ELR (cell line): ENCODE measurements around the gene C13orf46.

ENCODE experiments used
- DNase-seq: peaks from one replicate; pipeline ENCODE4 v3.0.0-alpha.2; 2015; ENCODE audit warnings: low read depth

C13orf46 gene

DNA sequence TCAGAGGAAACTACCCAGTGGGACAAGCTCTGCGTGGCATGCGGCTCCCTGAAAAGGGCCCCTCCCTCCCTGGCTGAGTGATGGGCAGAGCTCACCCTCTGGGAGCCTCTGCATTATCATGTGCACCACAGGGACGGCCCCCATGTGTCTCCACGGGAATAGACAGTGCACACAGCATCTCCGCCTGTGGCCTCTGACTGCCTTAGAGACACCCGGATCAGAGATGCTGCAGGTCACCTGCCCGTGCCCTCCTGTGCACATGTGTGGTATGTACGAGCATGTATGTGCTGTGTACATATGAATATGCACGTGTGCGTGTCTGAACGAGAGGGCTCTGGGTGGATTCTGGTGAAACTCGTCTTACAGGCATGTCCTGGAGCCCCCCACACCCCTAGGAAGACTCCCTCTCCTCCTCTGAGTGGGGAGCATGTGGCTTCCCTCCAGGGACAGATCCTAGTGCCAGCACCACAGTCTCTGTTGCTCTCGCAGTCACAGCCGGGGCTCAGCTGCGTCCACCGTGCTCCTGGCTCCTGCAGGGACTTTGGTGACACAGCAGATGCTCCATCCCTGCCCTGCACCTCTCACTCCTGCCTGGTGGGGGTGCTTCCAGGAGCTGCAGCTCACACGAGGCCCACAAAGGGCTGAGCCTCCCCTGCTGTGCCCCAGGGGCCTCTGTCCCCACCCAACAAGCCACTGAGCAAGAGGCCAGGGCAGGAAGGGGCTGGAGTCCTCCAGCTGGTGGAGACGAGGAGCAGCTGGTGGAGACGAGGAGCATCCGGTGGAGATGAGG, 19.6 kb downstream of the C13orf46 start:
- DNase-seq: no peak

- DNase-seq: no peak
These were observed 20.3 kb downstream of the C13orf46 start for GRCh38 chr13:113953561-113953960.

DNA sequence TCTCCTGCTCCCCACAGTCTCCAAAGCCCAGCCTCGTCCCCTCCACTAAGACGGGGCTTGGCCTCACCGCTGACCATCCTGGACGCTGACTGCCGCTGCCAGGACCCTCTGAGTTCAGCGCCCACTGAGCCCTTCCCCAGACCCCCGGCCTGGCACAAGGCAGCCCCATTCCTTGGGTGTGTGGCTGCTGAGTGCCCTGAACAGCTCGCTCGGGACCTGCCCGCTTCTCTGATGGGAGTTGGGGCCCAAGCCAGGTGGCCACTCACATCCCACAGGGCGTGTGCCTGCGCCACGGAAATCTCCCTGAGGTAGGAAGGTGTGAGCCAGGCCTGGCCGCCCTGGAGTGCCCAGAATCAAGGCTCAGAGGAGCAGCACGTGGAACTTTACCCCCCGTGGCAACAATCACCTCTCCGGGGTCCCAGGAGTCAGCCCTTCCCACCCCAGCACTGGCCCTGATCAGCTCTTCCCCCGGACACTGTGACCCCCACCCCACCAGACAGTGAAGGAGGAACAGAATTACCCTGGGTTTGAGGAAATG, 20.8 kb downstream of the C13orf46 start:
- DNase-seq: no peak

DNA sequence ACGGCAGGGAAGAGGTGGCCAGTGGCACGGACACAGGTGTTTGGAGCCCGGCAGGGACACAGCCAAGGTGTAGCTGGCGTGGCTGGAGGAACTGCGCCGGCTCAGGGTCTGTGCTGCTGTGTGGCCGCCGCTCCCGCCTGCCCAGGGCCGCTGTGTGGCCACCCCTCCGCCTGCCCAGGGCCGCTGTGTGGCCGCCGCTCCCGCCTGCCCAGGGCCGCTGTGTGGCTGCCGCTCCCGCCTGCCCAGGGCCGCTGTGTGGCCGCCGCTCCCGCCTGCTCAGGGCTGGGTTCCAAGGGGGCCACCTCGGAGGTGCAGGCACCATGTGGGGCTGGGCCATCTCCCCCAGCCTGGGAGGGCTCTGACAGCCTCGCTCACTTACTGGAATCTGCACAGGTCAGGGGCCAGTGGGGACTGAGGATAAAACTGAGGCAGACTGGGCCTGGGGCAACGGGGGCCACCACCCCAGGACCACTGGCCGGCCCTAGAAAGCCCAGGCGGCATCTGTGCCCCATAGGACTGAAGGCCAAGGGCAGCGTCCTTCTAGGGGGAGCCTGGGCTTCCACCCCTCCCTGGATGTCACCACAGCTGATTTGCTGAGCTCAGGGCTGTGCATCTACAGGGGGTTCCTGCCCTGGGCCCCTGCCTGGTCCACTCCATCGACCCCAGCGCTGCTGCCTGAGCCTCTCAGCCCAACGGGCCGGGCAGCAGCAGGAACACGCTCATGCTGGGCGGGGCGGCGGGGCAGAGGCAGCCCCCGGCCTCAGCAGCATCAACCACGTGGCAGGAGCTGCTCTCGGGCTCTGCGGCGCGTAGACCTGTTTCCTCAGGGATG, 21.5 kb downstream of the C13orf46 start:
- no peak for DNase-seq

DNA sequence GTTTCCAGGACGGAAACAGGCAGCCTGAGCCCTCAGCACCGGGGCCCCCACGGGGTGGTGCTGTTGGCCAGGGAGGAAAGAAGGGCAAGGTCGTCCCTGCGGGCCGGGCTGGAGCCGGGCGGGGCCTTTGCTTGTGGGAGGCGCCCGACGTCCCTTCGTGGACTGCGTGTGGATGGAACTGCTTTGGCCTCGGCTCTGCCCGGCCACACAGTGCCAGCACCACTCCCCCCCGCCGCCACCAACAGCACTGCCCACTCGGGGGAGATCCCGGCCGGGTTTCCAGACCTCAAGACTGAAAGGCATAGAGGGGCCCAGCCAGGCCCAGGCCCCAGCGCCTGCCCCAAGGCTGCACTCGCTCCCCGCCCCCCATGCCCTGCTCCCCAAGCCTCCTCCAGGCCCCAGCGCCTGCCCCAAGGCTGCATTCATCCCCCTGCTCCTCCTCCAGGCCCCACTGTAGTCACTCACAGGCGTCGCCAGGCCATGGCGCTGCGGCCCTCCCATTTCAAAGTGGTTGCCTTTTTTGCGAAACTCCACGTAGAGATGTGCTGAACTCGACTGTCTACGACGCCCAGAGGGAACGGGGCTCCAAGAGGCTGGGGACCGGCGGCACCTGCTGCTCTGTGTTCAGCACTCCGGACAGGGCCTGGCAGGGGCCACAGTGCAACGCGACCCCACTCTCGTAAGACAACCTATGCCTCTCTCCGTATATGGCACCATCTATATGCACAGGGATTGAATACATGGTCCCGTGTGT, 22.5 kb downstream of the C13orf46 start:
- DNase-seq: peak; percentile 74

DNA sequence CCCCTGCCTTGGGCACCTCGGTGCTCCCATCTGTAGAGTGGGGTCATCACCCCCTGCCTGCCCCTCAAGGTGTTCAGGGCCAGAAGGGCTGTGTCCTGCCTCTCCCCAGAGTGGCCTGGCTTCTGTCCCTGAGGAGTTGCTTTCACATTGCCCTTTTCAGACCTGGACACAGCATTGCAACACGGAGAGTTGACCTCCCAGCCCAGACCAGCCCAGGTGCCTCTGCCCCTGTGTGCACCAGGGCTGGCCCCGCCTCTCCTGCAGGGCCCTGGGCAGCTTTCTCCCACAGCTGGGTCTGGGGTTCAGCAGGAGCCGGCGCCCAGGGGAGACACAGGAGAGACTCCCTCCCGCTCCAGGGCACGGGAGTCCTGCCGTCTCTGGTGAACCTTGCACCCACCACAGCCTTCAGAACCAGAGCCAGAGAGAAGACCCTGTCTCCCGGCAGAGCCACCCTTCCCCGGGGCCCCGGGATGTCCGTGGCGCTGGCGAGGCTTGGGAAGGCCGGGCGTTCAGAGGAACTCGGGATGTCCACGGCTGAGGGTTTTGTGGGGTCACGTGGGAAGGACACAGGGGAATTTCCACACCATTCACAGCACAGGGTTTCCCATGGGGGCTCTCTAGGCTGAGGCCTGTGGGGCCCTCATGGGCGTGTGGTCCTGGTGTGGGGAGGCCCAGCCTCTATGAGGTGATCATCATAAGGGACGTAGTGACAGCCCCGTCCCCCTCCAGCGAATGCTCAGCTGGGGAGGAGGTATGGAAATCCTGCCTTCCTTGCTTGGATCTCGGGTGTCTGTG, 23.2 kb downstream of the C13orf46 start:
- no peak for DNase-seq

- no peak for DNase-seq
These were observed 24.3 kb downstream of the C13orf46 start for GRCh38 chr13:113949546-113949945.

DNA sequence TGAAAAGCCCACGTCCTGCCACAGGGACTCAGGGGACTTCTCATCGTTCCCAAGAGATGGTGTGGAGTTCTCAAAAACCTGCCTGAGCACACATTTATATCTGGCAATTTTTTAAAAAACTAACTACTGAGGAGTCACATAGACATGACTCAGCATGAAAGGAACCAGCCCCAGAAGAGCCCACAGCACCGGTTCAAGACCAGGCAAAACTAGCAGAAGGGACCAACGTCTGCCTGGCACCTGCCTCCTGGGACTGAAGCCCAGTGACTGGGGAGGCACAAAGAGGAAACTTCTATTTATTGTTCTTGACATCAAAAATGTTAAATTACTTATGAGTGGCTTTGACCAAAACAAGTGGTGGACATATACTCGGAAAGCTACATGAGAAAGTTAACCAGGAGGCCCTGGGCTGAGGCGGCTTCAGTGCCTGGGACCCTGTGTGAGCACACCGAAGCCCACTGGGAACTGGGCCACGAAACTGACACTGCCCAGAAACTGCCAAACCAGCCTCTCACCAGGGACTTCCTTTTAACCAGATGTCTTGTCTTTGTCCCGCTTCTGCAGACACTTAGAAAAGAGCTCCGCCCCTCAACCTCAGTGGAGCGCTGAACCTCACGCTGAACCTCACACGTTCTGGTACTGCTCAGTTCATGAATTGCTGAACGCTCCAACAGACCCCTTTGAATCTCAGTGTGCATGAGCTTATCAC, 25.7 kb downstream of the C13orf46 start:
- no peak for DNase-seq

- peak; percentile 39 for DNase-seq
These were observed 26.4 kb downstream of the C13orf46 start for GRCh38 chr13:113947311-113948033.

- no peak for DNase-seq
These were observed 27.3 kb downstream of the C13orf46 start for GRCh38 chr13:113946409-113947181.

DNA sequence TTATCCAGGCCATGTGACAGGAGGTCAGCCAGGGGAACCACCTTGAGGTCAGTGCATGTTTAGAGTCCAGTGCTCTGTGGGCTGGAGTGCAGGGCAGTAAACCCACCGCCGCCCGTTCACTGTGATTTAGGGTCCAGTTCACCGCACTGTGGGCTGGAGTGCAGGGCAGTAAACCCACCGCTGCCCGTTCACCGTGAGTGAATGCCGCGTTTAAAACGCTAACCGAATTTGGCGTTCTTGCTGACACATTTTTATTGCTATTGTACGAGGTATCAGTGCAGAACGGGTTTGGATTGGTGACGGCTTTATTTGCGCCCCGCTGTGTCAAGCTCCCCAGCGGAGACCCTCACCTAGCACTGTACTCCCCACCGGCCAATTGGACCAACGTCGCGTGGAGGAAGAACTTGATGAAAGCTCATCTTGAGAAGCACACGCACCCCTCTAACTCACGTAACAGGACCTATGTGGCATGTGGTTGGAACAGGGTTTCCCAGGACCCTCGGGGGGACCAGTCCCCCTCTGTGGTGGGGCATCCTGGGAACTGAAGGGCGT, 27.9 kb downstream of the C13orf46 start:
- DNase-seq: no peak

DNA sequence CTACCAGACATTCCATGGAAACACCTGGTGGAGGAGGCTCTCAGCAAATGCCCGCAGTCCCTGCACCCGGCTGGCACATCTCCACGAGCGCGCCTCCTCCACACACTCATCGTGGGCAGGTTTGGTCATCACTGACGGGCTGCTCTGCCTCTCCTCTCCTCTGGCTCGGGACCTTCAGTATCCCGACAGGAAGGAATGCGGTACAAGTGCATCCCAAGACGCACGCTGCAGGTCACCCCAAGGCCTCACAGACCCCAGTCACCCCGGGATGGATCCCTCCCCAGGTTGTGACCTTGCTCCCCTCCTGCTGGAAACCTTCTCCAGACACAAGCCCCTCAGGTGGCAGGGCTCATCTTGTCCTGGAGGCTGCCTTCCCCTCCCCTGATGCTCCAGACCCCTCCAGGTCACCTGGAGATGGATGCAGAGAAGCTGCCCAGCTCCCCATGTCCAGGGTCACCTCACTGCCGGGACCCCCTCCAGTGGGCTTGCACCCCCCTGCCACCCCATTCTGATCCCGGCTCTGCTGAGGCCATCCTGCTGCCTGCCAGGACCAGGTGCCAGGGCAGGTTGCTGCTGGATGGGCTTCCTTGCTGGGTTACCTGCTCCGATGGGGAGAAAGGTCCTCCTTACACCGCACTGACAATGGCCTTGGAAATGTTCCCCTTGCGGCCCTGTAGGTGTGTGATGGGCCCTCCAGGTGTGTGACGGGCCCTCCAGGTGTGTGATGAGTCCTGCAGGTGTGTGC, 29.9 kb downstream of the C13orf46 start:
- peak; percentile 19 for DNase-seq

- DNase-seq: no peak
These were observed 31.2 kb downstream of the C13orf46 start for GRCh38 chr13:113942591-113943103.

GRCh38 chr13:113941571-113942191, 32.2 kb downstream of the C13orf46 start:
- peak; percentile 28 for DNase-seq

DNA sequence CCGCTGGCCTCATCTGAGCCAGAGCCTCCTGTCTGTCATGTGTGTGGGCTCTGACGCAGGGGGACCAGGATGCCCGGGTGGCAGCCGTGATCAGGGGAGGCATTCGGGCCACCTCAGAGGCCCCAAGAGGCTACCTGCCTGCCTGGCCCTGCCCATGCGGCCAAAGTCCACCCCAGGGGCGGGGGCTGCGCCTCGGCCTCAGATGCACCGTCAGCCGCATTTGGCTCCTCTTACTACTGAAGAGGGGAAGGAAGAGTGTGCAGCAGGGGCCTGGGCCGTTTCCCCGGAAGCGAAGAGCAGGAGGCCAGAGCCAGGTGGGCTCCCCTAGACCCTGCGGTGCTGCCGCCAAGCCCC, 34.0 kb downstream of the C13orf46 start:
- no peak for DNase-seq

- no peak for DNase-seq
These were observed 34.5 kb downstream of the C13orf46 start for GRCh38 chr13:113939129-113939943.

DNA sequence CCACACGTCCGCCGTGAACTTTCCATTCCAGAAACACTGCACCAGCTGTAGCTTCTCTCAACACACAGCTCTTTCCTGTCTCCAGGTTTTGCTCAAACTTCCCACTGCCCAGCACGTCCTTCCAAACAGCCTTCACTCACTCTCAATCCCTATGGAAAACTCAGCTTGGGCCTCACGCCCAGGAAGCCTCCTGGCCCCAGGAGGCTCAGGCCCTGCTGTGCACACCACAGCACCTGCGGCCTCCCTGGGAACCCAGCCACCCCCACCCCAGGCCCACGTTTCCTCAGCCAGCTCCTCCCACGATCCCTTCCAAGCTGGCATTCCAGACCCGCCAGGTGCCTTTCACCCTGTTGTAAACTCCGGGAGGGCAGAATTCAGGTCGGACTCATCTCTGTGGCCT, 35.2 kb downstream of the C13orf46 start:
- no peak for DNase-seq
